GM12891 (cell line): ENCODE results near the gene COL6A1.

Experiments used
- POLR2A ChIP-seq: IDR thresholded peaks from 2 replicates; pipeline ENCODE4 v1.6.1; 2011; ENCODE audit warnings: low read depth, low read length, control low read depth
- POLR2AphosphoS5 ChIP-seq: IDR thresholded peaks from 2 replicates; pipeline ENCODE4 v1.6.1; 2011; ENCODE audit warnings: low read depth, low read length, control low read depth
- POU2F2 ChIP-seq: IDR thresholded peaks from 2 replicates; pipeline ENCODE4 v1.6.1; 2011; ENCODE audit warnings: low read depth, mild to moderate bottlenecking, control low read depth, low read length, moderate library complexity
- SPI1 ChIP-seq: IDR thresholded peaks from 2 replicates; pipeline ENCODE4 v1.6.1; 2011; ENCODE audit warnings: low read depth, low read length, control low read depth
- TAF1 ChIP-seq: IDR thresholded peaks from 2 replicates; pipeline ENCODE4 v1.6.1; 2011; ENCODE audit warnings: low read depth, low read length, control low read depth

DNA sequence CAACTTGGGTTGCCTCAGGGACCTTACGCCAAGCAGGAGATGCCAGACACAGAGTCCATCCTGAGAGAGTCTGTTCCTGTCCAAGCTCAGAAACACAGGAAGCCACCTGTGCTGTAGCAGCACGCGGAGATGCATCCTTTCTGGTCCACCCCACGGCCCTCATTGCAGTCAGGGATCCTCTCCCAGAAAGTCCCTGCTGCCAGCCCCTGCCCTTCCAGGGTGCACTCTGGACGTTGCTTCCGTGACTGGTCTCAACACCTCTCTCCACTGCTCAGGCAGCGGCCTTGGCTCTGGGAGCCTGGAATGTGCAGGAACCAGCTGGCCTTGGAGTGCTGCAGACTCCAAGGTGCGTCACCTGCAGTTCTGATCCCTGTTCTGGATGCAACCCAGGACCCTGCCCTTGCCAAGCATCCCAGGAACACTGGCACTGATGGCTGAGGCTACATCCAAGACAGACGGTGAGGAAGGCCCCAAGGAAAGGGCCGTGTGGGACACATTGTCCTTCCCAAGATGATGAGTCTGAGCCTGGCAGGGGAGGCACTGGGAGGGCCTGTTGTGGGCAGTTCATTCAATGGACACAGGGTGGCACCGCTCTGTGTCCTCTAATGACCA is 21.7 kb upstream of the COL6A1 start:
- no peak for TF ChIP-seq POLR2A
- TF ChIP-seq TAF1 = no peak
- no peak for TF ChIP-seq POLR2AphosphoS5
- no peak for TF ChIP-seq SPI1
- TF ChIP-seq POU2F2 = no peak
